Activated T-cell treated with anti-CD3 and anti-CD28 coated beads, Interleukin-2, amount 50 U/mL, for 4 hours (primary cell): ENCODE results near the gene ADRA2A. TPM values are rescaled to one million over a fixed set of nuclear protein-coding genes. Genes with fewer than 3 reads are reported as not detected.
A peak's percentile ranks its signal among the peaks of the same experiment; 100 is the strongest.

Source experiments
- ATAC-seq, 2 donors: fragments of 200-7000 bp; cut with Tn5 transposase; one replicate each; pipeline ENCODE4 v1.10.0; 2021
- DNase-seq: peaks from one replicate; pipeline ENCODE4 v3.0.0-alpha.2; 2020
- H3K27me3 Mint-ChIP-seq: one replicate; pipeline ENCODE4 v1.8.0; 2021; ENCODE audit warnings: low read depth, mixed read lengths
- H3K36me3 Mint-ChIP-seq: one replicate; pipeline ENCODE4 v1.8.0; 2022; ENCODE audit warnings: mixed read lengths; ENCODE audit not compliant: insufficient read depth
- H3K4me1 Mint-ChIP-seq: one replicate; pipeline ENCODE4 v1.8.0; 2021; ENCODE audit warnings: low read depth, mixed read lengths
- H3K4me3 Mint-ChIP-seq: one replicate; pipeline ENCODE4 v1.8.0; 2021; ENCODE audit warnings: mild to moderate bottlenecking, moderate library complexity, mixed read lengths
- H3K9me3 Mint-ChIP-seq: one replicate; pipeline ENCODE4 v1.8.0; 2021; ENCODE audit warnings: mixed read lengths
- total RNA-seq, 3 donors: library from RNA; stranded (reverse); gene quantifications; one replicate each; pipeline ENCODE4 v1.2.1, GENCODE V29; 2021

Gene ADRA2A
- total RNA-seq, 3 donors from 2014 or later, result 0.05 to 0.10 (median 0.05) TPM

DNA sequence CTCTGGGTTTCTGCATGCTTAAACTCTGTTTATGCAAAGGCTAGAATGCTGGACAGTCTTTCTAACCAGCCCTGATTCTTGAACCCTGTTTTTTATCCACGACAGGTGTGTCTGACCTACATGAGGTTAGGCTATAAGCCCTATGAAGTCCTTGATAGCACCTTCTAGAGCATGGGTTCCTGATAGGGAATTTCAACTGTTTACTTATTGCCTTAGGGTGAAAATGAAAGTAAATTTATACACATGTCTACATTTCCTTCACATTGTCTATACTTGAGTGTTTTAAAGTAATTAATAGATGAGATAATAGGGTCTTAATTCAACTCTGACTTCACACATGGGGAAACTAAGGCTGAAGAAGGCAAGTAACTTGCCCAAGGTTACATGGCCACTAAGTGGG lies 35.5 kb downstream of the ADRA2A start:
- Mint-ChIP-seq H3K27me3 (no peaks in the 10 kb centered on the region), H3K9me3 (no peaks in the 10 kb centered on the region), H3K4me1 (peaks cover 9% of the 10 kb centered on the region), H3K4me3 (no peak overlapping the region), H3K36me3 (no peaks in the 10 kb centered on the region)
- no peak for DNase-seq
- no peak for ATAC-seq

DNA sequence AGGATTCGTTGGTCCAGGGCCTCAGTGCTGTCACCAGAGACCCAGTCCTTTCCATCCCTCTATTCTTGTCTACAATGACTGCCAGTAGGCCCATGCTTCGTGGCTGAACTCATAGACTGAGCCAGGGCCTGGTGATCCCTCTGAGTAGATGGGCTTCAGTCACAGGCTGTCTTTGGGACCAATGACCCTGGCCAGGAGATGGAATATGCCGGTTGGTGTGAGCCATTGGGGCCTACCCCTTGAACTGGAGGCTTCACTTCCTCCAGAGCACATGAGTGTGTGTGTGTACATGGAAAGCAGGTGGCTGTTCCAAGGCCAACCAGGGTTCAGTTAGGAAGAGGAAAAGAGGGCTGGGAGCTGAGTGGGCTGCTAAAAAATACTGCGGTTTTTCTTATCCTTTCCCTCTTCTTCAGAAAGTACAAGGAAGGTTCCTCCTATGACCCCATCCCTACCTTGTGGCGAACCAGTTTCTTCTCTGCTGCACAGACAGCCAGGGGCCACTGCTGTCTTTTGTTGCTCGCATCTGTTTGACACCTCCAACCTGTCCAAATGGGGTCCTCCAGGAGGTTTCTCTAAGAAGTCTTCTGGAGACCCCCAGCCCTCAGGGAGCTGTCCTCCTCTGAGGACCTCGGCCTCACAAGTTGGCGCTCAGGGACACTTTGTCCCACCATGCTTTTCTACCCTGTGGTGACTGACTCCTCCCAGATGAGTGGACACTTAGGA lies 36.6 kb downstream of the ADRA2A start:
- Mint-ChIP-seq H3K4me3 (no peak overlapping the region), H3K9me3 (no peaks in the 10 kb centered on the region), H3K27me3 (no peaks in the 10 kb centered on the region), H3K4me1 (peaks cover 9% of the 10 kb centered on the region), H3K36me3 (no peaks in the 10 kb centered on the region)
- no peak for DNase-seq
- no peak for ATAC-seq

DNA sequence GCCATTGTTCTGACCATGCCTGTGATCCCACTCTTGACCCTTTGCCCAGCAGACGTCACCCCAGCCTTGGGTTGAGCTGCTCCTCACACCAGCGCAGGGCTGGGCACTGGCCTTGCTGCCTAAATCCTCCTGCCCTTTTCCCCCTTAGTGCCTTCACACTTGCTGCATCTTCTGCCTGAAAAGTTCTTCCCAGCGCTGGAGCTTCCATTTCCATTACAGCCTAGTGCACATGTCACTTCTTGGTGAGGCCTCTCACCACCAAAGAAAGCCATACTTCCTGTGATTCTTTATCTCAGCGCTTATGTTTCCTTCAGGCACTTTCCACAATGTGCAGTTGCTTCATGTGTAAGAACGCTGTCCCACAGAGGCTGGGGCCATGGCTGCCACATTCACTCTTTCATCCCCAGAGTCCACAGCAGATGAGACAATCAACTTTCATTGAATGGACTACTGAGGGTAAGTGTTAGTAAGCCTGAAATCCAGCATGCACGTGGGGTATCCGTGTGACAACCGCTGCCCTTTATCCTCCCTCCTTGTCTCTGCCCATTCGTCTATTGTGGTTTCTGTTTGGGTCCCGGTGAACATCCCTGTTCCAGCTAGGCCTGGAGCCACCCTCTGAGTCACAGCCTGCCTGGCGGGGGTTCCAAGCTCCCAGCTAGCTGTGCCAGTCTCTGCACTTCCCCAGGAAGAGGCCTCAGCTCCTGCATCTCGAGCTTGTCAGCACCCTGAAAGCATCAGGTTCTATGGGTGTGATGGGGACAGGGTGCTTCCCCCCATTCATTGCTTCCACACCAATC lies 37.3 kb downstream of the ADRA2A start:
- H3K36me3 Mint-ChIP-seq, result no peaks in the 10 kb centered on the region
- H3K4me3 Mint-ChIP-seq, result no peak overlapping the region
- no peaks in the 10 kb centered on the region for H3K9me3 Mint-ChIP-seq
- no peak for DNase-seq
- peaks cover 9% of the 10 kb centered on the region for H3K4me1 Mint-ChIP-seq
- ATAC-seq, result peak in 1 of 2 donors; percentile 28
- no peaks in the 10 kb centered on the region for H3K27me3 Mint-ChIP-seq

DNA sequence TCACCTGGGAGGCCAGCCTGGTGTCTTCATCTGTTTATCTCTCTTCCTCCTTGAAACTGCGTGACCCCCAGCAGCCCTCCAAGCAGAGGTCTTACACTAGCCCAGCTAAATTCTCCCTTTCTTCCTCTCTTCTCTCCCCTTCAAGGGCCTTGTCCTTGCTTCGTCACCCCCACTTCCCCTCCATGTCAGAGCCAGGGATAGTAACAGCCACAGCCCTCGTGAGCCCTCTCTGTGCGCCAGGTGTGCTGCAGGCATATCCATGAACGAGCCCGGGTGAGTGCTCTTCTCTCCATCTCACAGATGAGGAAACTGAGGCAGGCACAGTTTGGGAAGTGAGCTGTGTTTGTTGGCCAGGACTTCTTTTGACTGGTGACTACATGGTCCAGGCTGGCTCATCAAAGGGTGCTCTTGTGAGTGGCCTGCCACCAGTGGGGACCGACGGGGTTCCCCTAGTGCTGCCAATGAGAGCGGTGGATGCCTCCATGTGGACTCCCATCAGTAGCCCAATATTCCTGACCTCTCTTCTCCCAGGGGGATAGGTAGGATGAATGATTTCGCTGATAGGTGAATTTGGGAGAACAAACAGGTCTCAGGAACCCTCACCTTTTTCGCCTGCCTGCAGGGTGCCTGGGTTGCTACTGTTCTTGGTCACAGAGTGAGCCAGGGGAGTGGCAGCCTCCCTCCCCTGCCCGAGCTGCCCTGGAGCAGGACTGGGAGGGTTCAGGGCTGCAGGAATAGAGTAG lies 38.1 kb downstream of the ADRA2A start:
- ATAC-seq, result no peak
- Mint-ChIP-seq H3K27me3 (no peaks in the 10 kb centered on the region), H3K36me3 (no peaks in the 10 kb centered on the region), H3K9me3 (no peaks in the 10 kb centered on the region), H3K4me3 (no peak overlapping the region), H3K4me1 (peaks cover 9% of the 10 kb centered on the region)
- DNase-seq, result no peak

DNA sequence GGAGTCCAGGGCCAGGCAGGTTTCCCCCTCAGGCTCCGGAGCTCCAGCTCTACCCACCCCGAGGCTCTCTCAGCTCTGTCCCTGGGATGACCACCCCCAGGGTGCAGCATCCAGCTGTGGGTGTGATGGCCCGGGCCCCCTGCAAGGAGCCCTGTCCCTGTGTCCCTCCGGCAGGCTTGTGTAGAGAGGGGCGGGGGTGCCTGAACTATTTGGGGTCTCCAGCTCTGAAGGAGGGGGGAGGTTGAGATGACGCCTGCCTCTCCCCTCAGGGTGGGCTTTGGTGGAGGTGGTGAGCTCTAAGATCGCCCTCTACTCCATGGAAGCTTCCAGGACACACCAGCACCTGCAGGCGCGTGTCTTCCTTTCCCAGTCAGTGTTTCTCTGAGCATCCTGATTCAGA lies 39.4 kb downstream of the ADRA2A start:
- H3K4me1 Mint-ChIP-seq, result peaks cover 9% of the 10 kb centered on the region
- DNase-seq, result no peak
- H3K9me3 Mint-ChIP-seq, result no peaks in the 10 kb centered on the region
- ATAC-seq, result no peak
- no peaks in the 10 kb centered on the region for H3K36me3 Mint-ChIP-seq
- no peak overlapping the region for H3K4me3 Mint-ChIP-seq
- no peaks in the 10 kb centered on the region for H3K27me3 Mint-ChIP-seq

DNA sequence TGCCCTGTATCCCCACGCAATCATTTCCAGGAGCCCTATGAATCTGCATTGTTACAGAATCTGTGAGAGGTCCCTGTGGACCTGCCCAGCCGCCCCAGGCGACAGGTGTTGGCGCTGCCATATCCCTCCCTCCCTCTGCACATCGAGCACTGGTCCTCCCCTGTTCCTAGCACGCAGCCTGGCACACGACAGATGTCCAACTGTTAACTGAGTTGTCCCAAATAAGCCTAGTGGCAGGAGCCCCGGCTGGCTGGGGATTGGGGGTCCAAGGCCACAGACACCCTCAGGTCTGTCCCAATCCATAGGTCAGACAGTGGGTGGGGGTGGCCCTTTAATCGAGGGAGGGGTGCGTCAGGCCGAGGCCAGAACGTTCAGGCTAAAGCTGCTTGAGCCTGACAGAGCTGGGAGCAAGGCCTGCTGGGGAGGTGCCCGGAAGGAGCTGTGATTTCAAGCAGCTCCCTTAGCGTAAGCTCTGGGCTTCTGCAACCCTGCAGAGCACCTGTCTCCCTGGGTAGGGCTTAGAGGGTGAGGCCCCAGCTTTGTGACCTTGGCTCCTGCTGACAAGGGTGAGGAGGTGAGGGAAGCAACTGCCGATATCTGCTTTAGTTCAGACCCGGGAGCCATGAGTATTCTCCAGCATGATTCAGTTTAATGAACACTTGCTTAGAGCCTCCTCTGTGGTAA lies 40.1 kb downstream of the ADRA2A start:
- Mint-ChIP-seq H3K27me3 (no peaks in the 10 kb centered on the region), H3K4me1 (peaks cover 9% of the 10 kb centered on the region), H3K36me3 (no peaks in the 10 kb centered on the region), H3K4me3 (no peak overlapping the region), H3K9me3 (no peaks in the 10 kb centered on the region)
- ATAC-seq (no peak), DNase-seq (no peak)

DNA sequence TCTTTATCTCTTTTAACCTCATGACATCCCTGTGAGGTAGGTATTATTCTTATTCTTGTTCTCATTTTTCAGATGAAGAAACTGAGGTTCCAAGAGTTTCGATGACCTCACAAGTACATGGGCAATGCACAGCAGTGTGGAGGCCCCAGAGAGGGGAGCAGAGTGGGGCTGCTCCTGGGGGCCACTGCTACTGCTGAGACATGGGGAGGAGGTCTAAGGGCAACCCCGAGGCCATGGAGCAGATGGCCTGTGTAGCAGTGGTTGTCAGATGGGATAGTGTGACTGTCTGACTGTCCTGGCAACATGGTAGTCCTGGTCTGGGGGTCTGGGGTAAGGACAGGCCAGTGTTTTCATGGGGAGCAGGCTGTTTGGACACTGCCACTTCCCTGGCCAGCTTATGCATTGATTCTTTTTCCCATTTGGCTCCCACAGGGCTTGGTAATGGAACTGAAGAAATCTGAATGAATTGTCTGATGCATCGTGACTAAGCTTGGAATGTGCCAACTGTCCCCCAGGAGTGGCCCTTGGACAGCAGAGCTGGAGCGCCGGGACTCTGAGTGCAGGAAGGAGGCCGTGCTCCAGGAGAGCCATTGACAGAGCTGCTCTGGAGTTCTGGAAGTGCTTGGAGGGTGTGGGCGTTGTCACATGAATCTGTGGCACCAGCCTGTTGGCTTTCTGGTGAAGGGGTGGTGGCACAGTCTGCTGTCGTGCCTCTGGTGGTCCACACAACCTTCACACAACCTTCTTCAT lies 40.9 kb downstream of the ADRA2A start:
- no peaks in the 10 kb centered on the region for H3K9me3 Mint-ChIP-seq
- DNase-seq, result no peak
- no peaks in the 10 kb centered on the region for H3K36me3 Mint-ChIP-seq
- no peaks in the 10 kb centered on the region for H3K27me3 Mint-ChIP-seq
- no peak overlapping the region for H3K4me3 Mint-ChIP-seq
- peaks cover 8% of the 10 kb centered on the region for H3K4me1 Mint-ChIP-seq
- no peak for ATAC-seq

DNA sequence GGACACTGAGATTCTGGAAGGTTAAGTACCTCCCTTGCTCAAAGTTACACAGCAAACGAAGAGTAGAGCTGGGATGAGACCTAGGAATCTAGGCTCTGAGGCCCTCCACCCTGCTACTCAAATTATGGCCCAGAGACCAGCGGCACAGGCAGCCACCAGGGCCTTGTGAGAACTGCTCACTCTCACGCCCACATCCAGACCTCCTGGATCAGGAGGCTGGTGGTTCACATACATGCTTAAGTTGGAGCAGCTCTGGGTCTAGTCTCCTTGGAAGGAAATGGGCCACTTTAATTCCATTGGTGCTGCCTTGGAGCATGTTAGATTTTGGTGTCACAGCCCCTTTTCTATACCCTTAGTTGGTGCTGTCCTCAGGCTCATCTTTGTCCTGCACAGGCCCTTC lies 41.9 kb downstream of the ADRA2A start:
- no peaks in the 10 kb centered on the region for H3K27me3 Mint-ChIP-seq
- DNase-seq, result no peak
- H3K9me3 Mint-ChIP-seq, result no peaks in the 10 kb centered on the region
- peaks cover 7% of the 10 kb centered on the region for H3K4me1 Mint-ChIP-seq
- no peak for ATAC-seq
- H3K4me3 Mint-ChIP-seq, result no peak overlapping the region
- no peaks in the 10 kb centered on the region for H3K36me3 Mint-ChIP-seq

DNA sequence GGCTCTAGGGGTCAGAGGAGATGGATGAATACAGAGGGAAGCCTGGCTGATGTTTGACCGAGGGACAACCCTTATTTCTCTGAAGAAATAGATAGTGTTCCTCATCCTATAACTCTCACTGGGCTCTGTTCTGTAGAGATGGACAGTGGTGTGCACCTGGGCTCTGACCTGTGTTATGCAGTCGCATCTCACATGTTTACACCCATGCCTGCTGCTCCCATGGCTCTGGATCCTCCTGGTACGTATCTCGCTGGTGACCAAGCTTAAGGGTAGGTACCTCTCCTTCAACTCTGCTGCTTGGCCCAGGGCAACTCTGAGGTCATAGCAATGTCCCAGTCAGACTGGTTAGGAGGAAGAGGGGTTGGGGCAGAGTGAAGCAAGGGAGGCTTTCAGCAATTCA lies 42.8 kb downstream of the ADRA2A start:
- Mint-ChIP-seq H3K27me3 (no peaks in the 10 kb centered on the region), H3K36me3 (no peaks in the 10 kb centered on the region), H3K4me3 (no peak overlapping the region), H3K9me3 (no peaks in the 10 kb centered on the region), H3K4me1 (peaks cover 3% of the 10 kb centered on the region)
- no peak for ATAC-seq
- DNase-seq, result no peak

DNA sequence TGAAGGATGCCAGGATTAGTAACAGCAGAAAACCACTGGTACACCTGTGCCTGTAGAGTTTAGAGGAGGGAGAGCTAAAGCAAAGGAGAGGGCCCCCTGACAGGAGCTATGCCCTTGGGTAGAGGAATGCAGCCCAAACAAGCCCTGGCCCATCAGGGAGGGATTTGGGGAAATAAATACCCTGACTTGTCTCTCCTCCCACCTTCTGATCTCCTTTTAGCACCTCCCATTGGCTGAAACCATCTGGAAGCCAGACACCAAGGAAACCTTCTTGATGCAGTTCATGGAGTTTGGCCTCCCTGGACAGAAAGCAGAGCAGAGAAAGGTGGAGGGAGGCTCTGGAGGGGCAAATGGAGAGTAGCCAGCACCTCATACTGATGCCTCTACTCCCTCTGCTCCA lies 45.3 kb downstream of the ADRA2A start:
- no peak for DNase-seq
- Mint-ChIP-seq H3K27me3 (peaks cover 4% of the 10 kb centered on the region), H3K36me3 (no peaks in the 10 kb centered on the region), H3K4me1 (no peaks in the 10 kb centered on the region), H3K9me3 (no peaks in the 10 kb centered on the region), H3K4me3 (no peak overlapping the region)
- no peak for ATAC-seq

DNA sequence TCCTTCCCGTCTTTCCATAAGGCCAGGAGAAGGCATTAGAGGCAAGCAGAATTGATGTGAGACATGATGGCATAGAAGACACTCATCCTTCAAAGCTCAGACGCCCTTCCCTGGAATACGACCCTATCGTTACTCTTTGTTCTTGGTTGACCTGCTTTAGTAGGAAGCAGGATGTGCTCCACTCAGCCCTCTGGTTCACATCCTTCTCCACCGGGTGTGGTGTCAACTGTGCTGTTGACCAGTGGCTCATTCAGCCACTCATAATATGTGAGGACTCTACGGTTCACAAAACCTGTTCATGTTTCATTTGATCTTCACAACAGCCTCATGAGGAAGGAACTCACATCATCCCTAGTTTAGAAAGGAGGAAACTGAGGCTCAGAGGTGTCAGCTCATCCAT lies 47.1 kb downstream of the ADRA2A start:
- ATAC-seq (no peak), DNase-seq (no peak)
- Mint-ChIP-seq H3K9me3 (no peaks in the 10 kb centered on the region), H3K4me1 (no peaks in the 10 kb centered on the region), H3K4me3 (no peak overlapping the region), H3K27me3 (peaks cover 4% of the 10 kb centered on the region), H3K36me3 (no peaks in the 10 kb centered on the region)

DNA sequence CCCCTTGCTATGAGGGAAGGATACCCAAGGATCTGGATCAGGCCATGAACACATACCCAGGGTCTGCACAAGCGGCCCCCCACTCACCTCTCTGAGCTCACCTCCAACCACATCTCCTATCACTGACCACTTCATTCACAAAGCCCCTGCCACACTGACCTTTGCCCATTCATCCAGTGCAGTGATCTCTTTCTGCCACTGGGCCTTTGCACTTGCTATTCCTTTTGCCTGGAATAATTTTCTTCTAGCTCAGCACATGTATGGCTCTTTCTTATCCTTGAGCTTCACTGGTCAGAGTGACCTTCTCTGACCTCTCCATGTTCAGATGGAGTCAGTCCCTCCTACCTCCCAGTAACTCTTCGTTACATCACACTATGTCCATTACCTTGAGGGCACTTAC lies 48.3 kb downstream of the ADRA2A start:
- Mint-ChIP-seq H3K27me3 (peaks cover 6% of the 10 kb centered on the region), H3K4me1 (no peaks in the 10 kb centered on the region), H3K36me3 (no peaks in the 10 kb centered on the region), H3K9me3 (no peaks in the 10 kb centered on the region), H3K4me3 (no peak overlapping the region)
- DNase-seq (no peak), ATAC-seq (no peak)

DNA sequence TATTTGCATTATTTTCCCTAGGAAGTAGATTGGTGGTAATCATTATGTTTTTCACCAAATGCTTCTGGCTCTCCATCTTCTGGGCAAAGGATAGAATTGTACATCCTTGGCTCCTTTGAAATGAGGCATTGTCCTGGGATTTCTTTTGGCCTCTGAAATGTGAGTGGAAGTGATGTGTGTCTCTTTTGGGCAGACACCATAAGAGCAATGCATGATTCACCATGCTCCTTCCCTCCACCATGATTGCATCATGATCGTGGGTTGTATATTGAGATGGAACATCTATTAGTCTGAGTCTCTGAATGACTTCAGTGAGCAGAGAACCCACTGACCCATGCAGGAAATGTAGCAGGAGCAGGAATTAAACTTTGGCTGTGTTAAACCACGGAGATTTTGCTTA lies 49.2 kb downstream of the ADRA2A start:
- no peaks in the 10 kb centered on the region for H3K9me3 Mint-ChIP-seq
- DNase-seq (no peak), ATAC-seq (no peak)
- peaks cover 6% of the 10 kb centered on the region for H3K27me3 Mint-ChIP-seq
- H3K4me1 Mint-ChIP-seq, result no peaks in the 10 kb centered on the region
- H3K36me3 Mint-ChIP-seq, result no peaks in the 10 kb centered on the region
- no peak overlapping the region for H3K4me3 Mint-ChIP-seq
